ENCODE measurements around the gene PDPK1. TPM values are rescaled to one million over a fixed set of nuclear protein-coding genes. Genes with fewer than 3 reads are reported as not detected.
"Not testable (repeated sequence)": the region's sequence is repeated elsewhere in the genome, so short reads cannot be mapped to it uniquely, and the experiment has no call there.

The PDPK1 gene
- total and polyA plus RNA-seq, 12 donors, result 23.9 to 69.7 (median 41.0) TPM

DNA sequence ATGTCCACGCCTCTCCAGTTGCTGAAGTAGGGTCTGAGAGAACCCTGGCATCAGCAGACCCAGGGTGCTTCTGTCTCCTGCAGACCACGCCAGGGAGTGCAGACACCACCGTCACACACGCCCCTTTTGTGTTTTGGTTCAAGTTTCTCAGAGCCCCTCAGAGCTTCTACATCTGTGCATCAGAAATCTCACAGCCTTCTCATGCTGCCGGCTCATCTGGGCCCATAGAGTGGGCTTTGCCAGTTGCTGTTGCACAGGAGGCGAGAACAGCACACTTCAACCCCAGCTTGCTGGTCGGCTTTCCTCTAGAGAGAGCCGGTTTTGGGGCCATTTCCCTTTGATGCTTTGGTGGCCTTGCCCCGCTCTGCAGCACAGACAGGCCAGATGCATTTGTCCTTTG, 60.9 kb downstream of the PDPK1 start:
- intact Hi-C loops (cut with DNase I), result no loop called here
- peaks cover 0 to 31% of the 10 kb centered on the region in 2 donors for H3K36me3 ChIP-seq (replicated peaks in 1 of 2)
- TF ChIP-seq CTCF (IDR thresholded peaks at IDR 0.05) (no peak), POLR2A (IDR thresholded peaks at IDR 0.05) (no peak)
- no peak overlapping the region for H3K4me3 ChIP-seq
- DNase-seq, result peak in 1 of 7 donors; percentile 15
- WGBS, 4 donors, result 80 to 93% (median 82%) methylated on average over 5 to 9 of the region's 9 CpGs
- H3K27ac ChIP-seq, result peak overlapping the region in 1 of 5 donors; percentile 58
- no peaks in the 10 kb centered on the region for H3K4me1 ChIP-seq (replicated peaks in 1 of 2)
- H3K27me3 ChIP-seq, result no peaks in the 10 kb centered on the region
- no peaks in the 10 kb centered on the region for H3K9me3 ChIP-seq (replicated peaks in 1 of 3)

DNA sequence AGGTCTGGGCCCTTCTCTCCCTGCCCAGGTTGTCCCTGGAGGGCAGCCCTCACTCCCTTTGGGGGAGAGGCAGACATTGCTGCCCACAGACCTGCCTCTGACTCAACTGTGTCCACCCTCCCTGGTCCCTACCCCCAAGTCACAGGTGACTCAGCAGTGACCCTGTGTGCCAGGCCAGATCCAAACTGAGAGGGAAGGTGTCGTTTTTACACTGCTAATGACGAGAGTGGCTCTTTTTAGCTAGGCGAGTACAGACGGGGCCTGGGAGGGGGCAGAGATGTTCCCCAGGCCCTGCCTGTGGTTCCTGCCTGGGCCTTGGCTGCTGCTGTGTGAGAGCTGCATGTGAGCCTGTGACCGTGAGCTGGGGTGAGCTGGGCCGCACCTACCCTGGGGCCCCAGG, 61.3 kb downstream of the PDPK1 start:
- H3K36me3 ChIP-seq (replicated peaks in 1 of 2), result peaks cover 0 to 31% of the 10 kb centered on the region in 2 donors
- DNase-seq; intact Hi-C loops (cut with DNase I); H3K27me3 ChIP-seq; H3K4me1 ChIP-seq (replicated peaks in 1 of 2); H3K9me3 ChIP-seq (replicated peaks in 1 of 3); H3K4me3 ChIP-seq: not testable (repeated sequence)
- 54 to 59% methylated on average over 3 of the region's 6 CpGs; no CpG with 5 or more reads in 2 of the 4 donors for WGBS, 4 donors
- H3K27ac ChIP-seq, result peak overlapping the region in 1 of 5 donors; percentile 58

- H3K9me3 ChIP-seq (replicated peaks in 1 of 3); H3K27ac ChIP-seq; H3K27me3 ChIP-seq; H3K4me3 ChIP-seq; H3K4me1 ChIP-seq (replicated peaks in 1 of 2); intact Hi-C loops (cut with DNase I): not testable (repeated sequence)
- WGBS, 4 donors, result 85 to 92% (median 89%) methylated on average over 8 to 12 of the region's 12 CpGs
- H3K36me3 ChIP-seq (replicated peaks in 1 of 2), result peaks cover 0 to 31% of the 10 kb centered on the region in 2 donors
- DNase-seq, result peak in 1 of 7 donors; percentile 18
Observed at GRCh38 chr16:2599785-2600184, 62.0 kb downstream of the PDPK1 start.

- H3K9me3 ChIP-seq (replicated peaks in 1 of 3); H3K4me3 ChIP-seq; H3K27ac ChIP-seq; H3K27me3 ChIP-seq; intact Hi-C loops (cut with DNase I); H3K4me1 ChIP-seq (replicated peaks in 1 of 2): not testable (repeated sequence)
- WGBS, 4 donors, result 73 to 80% (median 78%) methylated on average over 6 to 11 of the region's 12 CpGs
- H3K36me3 ChIP-seq (replicated peaks in 1 of 2), result peaks cover 0 to 21% of the 10 kb centered on the region in 2 donors
- DNase-seq, result peak in 1 of 7 donors; percentile 19
Observed at GRCh38 chr16:2601301-2602025, 63.6 kb downstream of the PDPK1 start.

DNA sequence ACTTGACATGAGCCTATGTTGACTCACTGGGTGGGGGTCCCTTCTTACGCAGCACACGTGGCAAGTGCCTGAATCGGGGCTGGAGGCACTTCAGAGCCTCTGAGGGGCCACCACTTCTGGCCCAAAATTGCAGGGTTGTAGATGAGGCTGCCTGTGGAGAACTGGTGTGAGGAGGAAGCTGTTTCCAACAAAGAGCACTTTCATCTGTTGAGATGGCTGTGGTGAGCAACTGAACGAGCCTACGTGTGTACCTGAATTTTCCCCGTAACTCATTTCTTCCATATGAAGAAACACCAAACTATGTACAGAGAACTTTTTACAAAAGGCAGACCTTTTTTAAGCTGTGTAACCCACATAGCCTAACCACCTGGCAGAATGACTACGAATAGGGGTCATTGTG, 64.4 kb downstream of the PDPK1 start:
- H3K4me1 ChIP-seq (replicated peaks in 1 of 2); DNase-seq; H3K9me3 ChIP-seq (replicated peaks in 1 of 3); H3K4me3 ChIP-seq; intact Hi-C loops (cut with DNase I); H3K27ac ChIP-seq; H3K27me3 ChIP-seq: not testable (repeated sequence)
- 88 to 95% (median 92%) methylated on average over 7 of the region's 7 CpGs for WGBS, 4 donors
- H3K36me3 ChIP-seq (replicated peaks in 1 of 2), result peaks cover 0 to 14% of the 10 kb centered on the region in 2 donors

DNA sequence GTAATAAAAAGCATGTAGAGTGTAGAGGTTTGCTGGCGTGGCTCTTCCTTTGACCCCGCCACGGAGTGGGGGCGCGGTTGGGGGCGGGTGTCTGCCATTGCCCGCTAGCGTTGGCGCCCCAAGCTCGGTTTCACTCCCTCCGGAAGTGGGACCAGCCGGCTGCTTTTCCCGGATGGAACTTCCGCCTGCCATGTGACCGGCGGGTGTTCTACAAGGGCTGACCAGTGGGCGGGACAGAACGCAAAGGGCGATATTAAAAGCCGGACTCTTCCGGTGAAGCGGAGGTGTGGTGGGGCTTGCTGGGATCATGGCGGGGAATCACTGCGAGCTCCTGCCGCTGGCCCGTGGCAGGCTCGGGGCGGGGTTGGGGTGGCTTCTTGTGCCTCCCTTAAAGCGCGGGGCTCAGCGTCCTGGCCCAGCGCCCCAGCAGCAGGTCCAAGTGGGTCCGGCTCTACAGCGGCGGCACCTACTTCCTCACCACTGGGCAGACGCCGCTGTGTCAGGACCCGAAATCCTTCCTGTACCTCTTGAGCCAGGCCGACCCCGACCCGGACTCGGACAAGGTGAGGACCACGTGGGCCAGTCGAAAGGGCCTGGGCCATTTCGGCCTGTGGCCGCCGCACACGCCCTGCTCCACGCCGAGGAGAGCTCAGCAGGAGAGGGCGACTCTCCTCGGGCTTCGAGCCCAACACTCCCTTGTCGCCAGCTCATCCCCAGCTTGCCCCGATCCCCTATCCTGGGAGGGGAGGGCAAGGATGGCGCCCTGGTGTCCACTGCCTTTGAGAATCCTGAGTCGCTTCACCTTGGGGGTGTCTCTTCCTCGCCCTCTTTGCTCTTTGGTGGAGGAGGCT, 65.6 kb downstream of the PDPK1 start:
- Histone ChIP-seq H3K4me3 (peak overlapping the region; percentile 68 to 96 (median 82)), H3K4me1 (replicated peaks in 1 of 2) (no peaks in the 10 kb centered on the region), H3K36me3 (replicated peaks in 1 of 2) (peaks cover 0 to 2% of the 10 kb centered on the region in 2 donors), H3K27ac (peak overlapping the region; percentile 54 to 84 (median 76)), H3K27me3 (no peaks in the 10 kb centered on the region), H3K9me3 (replicated peaks in 1 of 3) (no peaks in the 10 kb centered on the region)
- peak in 2 of 6 experiments; percentile 26 to 28 for TF ChIP-seq CTCF (IDR thresholded peaks at IDR 0.05)
- peak; percentile 91 to 96 for TF ChIP-seq POLR2A (IDR thresholded peaks at IDR 0.05)
- intact Hi-C loops (cut with DNase I), result no loop called here
- 0 to 1% (median 0%) methylated on average over 26 to 58 of the region's 58 CpGs for WGBS, 4 donors
- DNase-seq, result peak; percentile 94 to 97 (median 97)

- WGBS, 4 donors, result 2 to 6% (median 3%) methylated on average over 12 of the region's 12 CpGs
- intact Hi-C loops (cut with DNase I); H3K4me1 ChIP-seq (replicated peaks in 1 of 2); H3K9me3 ChIP-seq (replicated peaks in 1 of 3); H3K27me3 ChIP-seq; DNase-seq; H3K36me3 ChIP-seq (replicated peaks in 1 of 2): not testable (repeated sequence)
- Histone ChIP-seq H3K27ac (peak overlapping the region in 4 of 5 donors; percentile 66 to 84 (median 78)), H3K4me3 (peak overlapping the region; percentile 68 to 96 (median 82))
Observed at GRCh38 chr16:2604016-2604369, 66.2 kb downstream of the PDPK1 start.

GRCh38 chr16:2606820-2607219, 69.0 kb downstream of the PDPK1 start:
- WGBS, 4 donors, result no CpG with 5 or more reads among the region's 8 CpGs
- intact Hi-C loops (cut with DNase I); H3K9me3 ChIP-seq (replicated peaks in 1 of 3); H3K27ac ChIP-seq; DNase-seq; H3K36me3 ChIP-seq (replicated peaks in 1 of 2); H3K4me3 ChIP-seq; H3K27me3 ChIP-seq; H3K4me1 ChIP-seq (replicated peaks in 1 of 2): not testable (repeated sequence)

DNA sequence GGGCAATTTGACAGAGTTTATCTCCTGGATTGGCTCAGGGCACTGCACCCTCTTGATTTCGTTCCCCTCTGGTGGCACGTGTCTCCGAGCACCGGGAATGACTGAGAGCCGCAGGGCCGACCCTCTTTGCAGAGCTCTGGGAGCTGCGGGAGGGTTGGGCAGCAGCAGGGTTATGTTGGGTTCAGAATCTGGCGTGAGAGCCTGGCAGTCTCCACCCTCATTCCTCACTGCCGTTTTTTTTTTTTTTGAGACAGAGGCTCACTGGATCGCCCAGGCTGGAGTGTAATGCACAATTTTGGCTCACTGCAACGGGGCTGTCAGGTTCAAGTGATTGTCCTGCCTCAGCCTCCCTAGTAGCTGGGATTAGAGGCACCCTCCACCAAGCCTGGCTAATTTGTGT, 71.5 kb downstream of the PDPK1 start:
- H3K9me3 ChIP-seq (replicated peaks in 1 of 3); H3K36me3 ChIP-seq (replicated peaks in 1 of 2); H3K4me1 ChIP-seq (replicated peaks in 1 of 2); DNase-seq; H3K27me3 ChIP-seq; H3K4me3 ChIP-seq; intact Hi-C loops (cut with DNase I): not testable (repeated sequence)
- peak overlapping the region in 1 of 5 donors; percentile 26 for H3K27ac ChIP-seq
- 52 to 73% (median 64%) methylated on average over 3 to 5 of the region's 11 CpGs for WGBS, 4 donors
